NB4 (cell line): ENCODE results near the gene KCNJ10.

ENCODE experiments used
- DNase-seq: peaks from one replicate; pipeline ENCODE4 v3.0.0; 2010; ENCODE audit warnings: low read depth
- H3K4me3 ChIP-seq: one replicate; pipeline ENCODE4 v1.5.1; 2011; ENCODE audit warnings: mild to moderate bottlenecking, low read depth, low read length, moderate library complexity
- CTCF ChIP-seq: IDR thresholded peaks from one replicate; pipeline ENCODE4 v1.5.1; 2012; ENCODE audit warnings: low read depth, low read length
- MAX ChIP-seq: IDR thresholded peaks from 2 replicates; pipeline ENCODE4 v1.6.1; 2011; ENCODE audit warnings: low read depth, low read length
- MYC ChIP-seq: IDR thresholded peaks from 2 replicates; pipeline ENCODE4 v1.6.1; 2011; ENCODE audit warnings: low read depth, low read length
- POLR2A ChIP-seq: IDR thresholded peaks from 2 replicates; pipeline ENCODE4 v1.6.1; 2011; ENCODE audit warnings: mild to moderate bottlenecking; ENCODE audit not compliant: insufficient read length; ENCODE audit errors: extremely low read depth

Gene KCNJ10

GRCh38 chr1:160082926-160083325, 13.0 kb upstream of the KCNJ10 start:
- no peak overlapping the region for H3K4me3 ChIP-seq
- no peak for TF ChIP-seq POLR2A
- no peak for DNase-seq

GRCh38 chr1:160082487-160082886, 12.5 kb upstream of the KCNJ10 start:
- DNase-seq, result no peak
- H3K4me3 ChIP-seq, result no peak overlapping the region
- TF ChIP-seq POLR2A, result no peak
- TF ChIP-seq MYC, result no peak
- TF ChIP-seq CTCF, result no peak
- no peak for TF ChIP-seq MAX

GRCh38 chr1:160081261-160081936, 11.4 kb upstream of the KCNJ10 start, which contains the start of gene KCNJ9:
Gene KCNJ9 (plus strand): TSS chr1:160081538. CDS start chr1:160084031, 2,493 bp downstream.
- DNase-seq, result no peak
- TF ChIP-seq MYC (no peak), CTCF (no peak), POLR2A (no peak), MAX (no peak)
- H3K4me3 ChIP-seq, result no peak within 1 kb of the TSS

- no peak overlapping the region for H3K4me3 ChIP-seq
- TF ChIP-seq CTCF, result no peak
- TF ChIP-seq POLR2A, result no peak
- TF ChIP-seq MYC, result no peak
- no peak for DNase-seq
Measured at GRCh38 chr1:160080381-160081100, 10.6 kb upstream of the KCNJ10 start.

- no peak for DNase-seq
- TF ChIP-seq POLR2A (no peak), CTCF (no peak), MAX (no peak), MYC (no peak)
- H3K4me3 ChIP-seq, result no peak overlapping the region
Measured at GRCh38 chr1:160079448-160079847, 9.5 kb upstream of the KCNJ10 start.

GRCh38 chr1:160078512-160079195, 8.7 kb upstream of the KCNJ10 start:
- H3K4me3 ChIP-seq, result no peak overlapping the region
- DNase-seq, result peak; percentile 63
- no peak; the same call in 1 of the 2 replicates for TF ChIP-seq MAX
- peak; percentile 74 for TF ChIP-seq CTCF
- TF ChIP-seq POLR2A, result no peak
- TF ChIP-seq MYC, result no peak
